Myometrial cell (primary cell): ENCODE data around the gene CAPRIN1. TPM values are rescaled to one million over a fixed set of nuclear protein-coding genes. Genes with fewer than 3 reads are reported as not detected.

Experiments
- total RNA-seq: library from RNA; depleted of rRNA; stranded (reverse); fragments of >200 nt; gene quantifications from 2 replicates; pipeline ENCODE4 v1.2.3, GENCODE V29; 2015

The CAPRIN1 gene
- 149 and 174 TPM in 2 replicates for total RNA-seq

GRCh38 chr11:34051349-34052035 is at the start of gene CAPRIN1:
CAPRIN1 (plus strand) TSS chr11:34051731; CDS start chr11:34052421, 690 bp downstream.

GRCh38 chr11:34105079-34105956 is 53.8 kb downstream of the CAPRIN1 start, which contains the start of gene NAT10:
NAT10 (plus strand) TSS chr11:34105629; CDS start chr11:34108226, 2,597 bp downstream.

Other genes with a start within 250 kb of the CAPRIN1 start
- not detected in 2 replicates for gene LMO2, start 159.7 kb upstream of the CAPRIN1 start, total RNA-seq
- gene NAT10, start 53.9 kb downstream of the CAPRIN1 start, total RNA-seq: 22.7 and 23.4 TPM in 2 replicates